Glutamatergic neuron (in vitro differentiated cells): Measurements from ENCODE around the gene SLCO2B1. TPM values are rescaled to one million over a fixed set of nuclear protein-coding genes. Genes with fewer than 3 reads are reported as not detected.
A peak's percentile ranks its signal among the peaks of the same experiment; 100 is the strongest.

Experiments used
- DNase-seq: peaks from one replicate; pipeline ENCODE4 v3.0.0; 2022
- H3K27ac Mint-ChIP-seq: one replicate; pipeline ENCODE4 v1.8.0; 2020; ENCODE audit warnings: mild to moderate bottlenecking, mixed read lengths, inconsistent platforms; ENCODE audit not compliant: unreplicated experiment
- H3K27me3 Mint-ChIP-seq: one replicate; pipeline ENCODE4 v1.8.0; 2020; ENCODE audit warnings: mild to moderate bottlenecking, moderate library complexity, mixed read lengths, inconsistent platforms; ENCODE audit not compliant: unreplicated experiment
- H3K36me3 Mint-ChIP-seq: one replicate; pipeline ENCODE4 v1.8.0; 2020; ENCODE audit warnings: mild to moderate bottlenecking, mixed read lengths, inconsistent platforms; ENCODE audit not compliant: unreplicated experiment
- H3K4me1 Mint-ChIP-seq: one replicate; pipeline ENCODE4 v1.8.0; 2020; ENCODE audit warnings: mild to moderate bottlenecking, low read depth, mixed read lengths, inconsistent platforms; ENCODE audit not compliant: unreplicated experiment
- H3K4me3 Mint-ChIP-seq: one replicate; pipeline ENCODE4 v1.8.0; 2020; ENCODE audit warnings: mild to moderate bottlenecking, mixed read lengths, inconsistent platforms; ENCODE audit not compliant: unreplicated experiment
- H3K9me3 Mint-ChIP-seq: one replicate; pipeline ENCODE4 v1.8.0; 2020; ENCODE audit warnings: mild to moderate bottlenecking, moderate library complexity, mixed read lengths, inconsistent platforms; ENCODE audit not compliant: unreplicated experiment
- CTCF ChIP-seq: fragments of 200-600 bp; sonication (generic); IDR thresholded peaks from one replicate; pipeline ENCODE4 v1.5.0; 2021; ENCODE audit not compliant: partially characterized antibody, unreplicated experiment
- total RNA-seq: library from RNA; stranded (reverse); fragmentation: NEBNext Ultra II Directional; extraction: Animal tissue kit (Norgen Biotek cat#: 25700); gene quantifications from one replicate; pipeline ENCODE4 v1.2.1, GENCODE V29; 2021; ENCODE audit not compliant: unreplicated experiment

Gene SLCO2B1
- total RNA-seq, 1 donor from 2014 or later: not detected

- no peak overlapping the region for H3K4me3 Mint-ChIP-seq
- H3K36me3 Mint-ChIP-seq: no peaks in the 10 kb centered on the region
- no peak overlapping the region for H3K27ac Mint-ChIP-seq
- peaks cover 8% of the 10 kb centered on the region for H3K27me3 Mint-ChIP-seq
- H3K4me1 Mint-ChIP-seq: peaks cover 17% of the 10 kb centered on the region
- peak; percentile 57 for DNase-seq
- no peak for TF ChIP-seq CTCF
- peaks cover 3% of the 10 kb centered on the region for H3K9me3 Mint-ChIP-seq
These were observed 40.4 kb downstream of the SLCO2B1 start for GRCh38 chr11:75191330-75191717.

GRCh38 chr11:75193271-75193670 lies 42.4 kb downstream of the SLCO2B1 start:
- no peak for DNase-seq
- H3K9me3 Mint-ChIP-seq: peaks cover 3% of the 10 kb centered on the region
- peaks cover 17% of the 10 kb centered on the region for H3K4me1 Mint-ChIP-seq
- no peak overlapping the region for H3K27ac Mint-ChIP-seq
- peaks cover 11% of the 10 kb centered on the region for H3K27me3 Mint-ChIP-seq
- TF ChIP-seq CTCF: no peak
- H3K36me3 Mint-ChIP-seq: no peaks in the 10 kb centered on the region
- H3K4me3 Mint-ChIP-seq: no peak overlapping the region

GRCh38 chr11:75193711-75194110 lies 42.8 kb downstream of the SLCO2B1 start:
- Mint-ChIP-seq H3K27ac (no peak overlapping the region), H3K36me3 (no peaks in the 10 kb centered on the region), H3K9me3 (peaks cover 3% of the 10 kb centered on the region), H3K4me1 (peaks cover 17% of the 10 kb centered on the region), H3K27me3 (peaks cover 11% of the 10 kb centered on the region), H3K4me3 (no peak overlapping the region)
- DNase-seq: no peak
- TF ChIP-seq CTCF: no peak

GRCh38 chr11:75194147-75194546 lies 43.2 kb downstream of the SLCO2B1 start:
- TF ChIP-seq CTCF: no peak
- DNase-seq: no peak
- Mint-ChIP-seq H3K4me3 (no peak overlapping the region), H3K4me1 (peaks cover 19% of the 10 kb centered on the region), H3K27ac (no peak overlapping the region), H3K36me3 (no peaks in the 10 kb centered on the region), H3K27me3 (peaks cover 11% of the 10 kb centered on the region), H3K9me3 (peaks cover 3% of the 10 kb centered on the region)

- no peak overlapping the region for H3K4me3 Mint-ChIP-seq
- H3K4me1 Mint-ChIP-seq: peaks cover 23% of the 10 kb centered on the region
- H3K36me3 Mint-ChIP-seq: no peaks in the 10 kb centered on the region
- DNase-seq: no peak
- H3K27me3 Mint-ChIP-seq: peaks cover 16% of the 10 kb centered on the region
- H3K9me3 Mint-ChIP-seq: peaks cover 6% of the 10 kb centered on the region
- TF ChIP-seq CTCF: no peak
- H3K27ac Mint-ChIP-seq: no peak overlapping the region
These were observed 44.5 kb downstream of the SLCO2B1 start for GRCh38 chr11:75195167-75195962.
